D721Med (cell line): ENCODE results near the gene IFIT5.

ENCODE experiments used
- DNase-seq: peaks from one replicate; pipeline ENCODE4 v3.0.0; 2011; ENCODE audit warnings: low spot score; ENCODE audit not compliant: insufficient read length
- FAIRE-seq: peaks from 2 replicates; lab custom pipeline; 2011; peaks lifted over from hg19 to GRCh38; lab: Jason Lieb, UNC
- TF ChIP-seq, protein P1 (sequence below): IDR thresholded peaks from 2 replicates; pipeline ENCODE4 v1.5.1; 2012; ENCODE audit warnings: mild to moderate bottlenecking, control low read depth; ENCODE audit not compliant: insufficient read depth; ENCODE audit errors: missing control alignments

IFIT5 gene

DNA sequence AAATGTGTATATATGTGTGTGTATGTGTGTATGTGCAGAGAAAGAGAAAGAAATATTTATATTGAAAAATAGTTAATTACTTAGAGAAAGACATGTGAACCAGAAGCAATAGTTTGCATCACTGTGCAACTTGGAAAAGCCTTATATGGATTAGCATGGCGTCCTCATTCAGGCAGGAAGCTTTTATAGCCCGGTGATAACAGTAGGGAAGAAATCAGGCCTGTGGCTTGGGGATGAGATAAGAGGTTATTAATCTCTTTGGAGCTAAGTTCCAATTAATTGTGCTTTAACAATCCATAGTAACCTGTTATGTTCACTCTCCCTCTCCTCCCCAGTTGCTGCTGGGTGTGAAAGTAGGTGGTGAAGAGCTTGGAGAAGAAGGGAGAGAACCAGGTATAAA lies 36.5 kb downstream of the IFIT5 start:
- TF ChIP-seq, protein P1, sequence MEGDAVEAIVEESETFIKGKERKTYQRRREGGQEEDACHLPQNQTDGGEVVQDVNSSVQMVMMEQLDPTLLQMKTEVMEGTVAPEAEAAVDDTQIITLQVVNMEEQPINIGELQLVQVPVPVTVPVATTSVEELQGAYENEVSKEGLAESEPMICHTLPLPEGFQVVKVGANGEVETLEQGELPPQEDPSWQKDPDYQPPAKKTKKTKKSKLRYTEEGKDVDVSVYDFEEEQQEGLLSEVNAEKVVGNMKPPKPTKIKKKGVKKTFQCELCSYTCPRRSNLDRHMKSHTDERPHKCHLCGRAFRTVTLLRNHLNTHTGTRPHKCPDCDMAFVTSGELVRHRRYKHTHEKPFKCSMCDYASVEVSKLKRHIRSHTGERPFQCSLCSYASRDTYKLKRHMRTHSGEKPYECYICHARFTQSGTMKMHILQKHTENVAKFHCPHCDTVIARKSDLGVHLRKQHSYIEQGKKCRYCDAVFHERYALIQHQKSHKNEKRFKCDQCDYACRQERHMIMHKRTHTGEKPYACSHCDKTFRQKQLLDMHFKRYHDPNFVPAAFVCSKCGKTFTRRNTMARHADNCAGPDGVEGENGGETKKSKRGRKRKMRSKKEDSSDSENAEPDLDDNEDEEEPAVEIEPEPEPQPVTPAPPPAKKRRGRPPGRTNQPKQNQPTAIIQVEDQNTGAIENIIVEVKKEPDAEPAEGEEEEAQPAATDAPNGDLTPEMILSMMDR = no peak
- DNase-seq = no peak
- no peak for FAIRE-seq

DNA sequence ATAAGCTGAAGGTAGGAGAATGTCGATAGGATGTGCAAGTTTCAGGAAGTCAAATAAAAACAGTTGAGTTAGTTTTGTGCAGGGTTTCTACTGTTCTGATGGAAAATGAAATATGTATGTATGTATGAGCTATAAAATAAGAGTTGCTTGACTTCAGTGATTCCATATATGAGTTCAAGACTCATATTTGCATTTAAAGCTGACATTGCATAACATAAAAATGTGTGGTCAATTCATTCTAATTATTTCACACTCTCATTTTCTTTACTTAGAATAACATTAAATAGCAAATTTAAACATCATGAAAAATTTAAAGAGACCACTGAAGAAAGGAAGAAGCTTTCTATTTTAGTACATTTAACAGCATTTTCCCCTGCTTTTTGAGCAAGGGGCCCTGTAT lies 37.8 kb downstream of the IFIT5 start:
- TF ChIP-seq, protein P1 = no peak
- DNase-seq = no peak
- no peak for FAIRE-seq

DNA sequence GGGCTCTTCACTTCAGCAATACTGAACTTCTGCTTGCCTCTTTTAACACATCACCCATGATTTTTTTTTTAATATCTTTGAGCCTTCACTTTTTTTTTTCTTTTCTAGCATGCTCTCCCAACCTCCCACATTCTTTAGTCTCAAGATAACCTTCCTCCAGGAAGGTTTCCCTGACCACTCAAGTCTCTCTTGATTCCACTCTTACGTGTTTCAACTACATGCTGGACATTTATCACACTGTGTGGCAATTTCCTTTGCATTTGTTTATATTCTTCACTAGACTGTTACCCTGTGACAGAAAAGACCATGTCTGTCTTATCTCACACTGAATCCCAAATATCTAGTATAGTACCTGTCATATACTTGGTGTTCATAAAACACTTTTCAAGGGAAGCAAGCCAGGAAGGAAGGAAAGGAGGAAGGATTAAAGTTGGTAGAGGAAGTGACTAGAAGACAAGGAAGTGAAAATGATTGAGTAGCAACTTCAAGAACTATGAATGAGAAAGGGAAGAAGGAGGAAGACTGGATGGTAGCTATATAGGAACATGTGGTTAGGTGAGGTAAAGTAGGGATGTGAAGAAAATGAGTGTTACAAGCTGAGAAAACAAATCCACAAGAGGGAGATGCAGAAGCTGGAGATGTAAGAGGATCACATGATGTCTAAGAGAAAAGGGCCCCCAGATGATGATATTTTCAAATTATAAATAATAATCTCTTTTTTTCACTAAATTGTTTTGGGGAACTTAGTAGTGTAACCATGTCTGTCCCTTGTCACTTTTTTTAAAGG lies 40.4 kb downstream of the IFIT5 start:
- DNase-seq (no peak), FAIRE-seq (no peak)
- TF ChIP-seq, protein P1 = no peak

DNA sequence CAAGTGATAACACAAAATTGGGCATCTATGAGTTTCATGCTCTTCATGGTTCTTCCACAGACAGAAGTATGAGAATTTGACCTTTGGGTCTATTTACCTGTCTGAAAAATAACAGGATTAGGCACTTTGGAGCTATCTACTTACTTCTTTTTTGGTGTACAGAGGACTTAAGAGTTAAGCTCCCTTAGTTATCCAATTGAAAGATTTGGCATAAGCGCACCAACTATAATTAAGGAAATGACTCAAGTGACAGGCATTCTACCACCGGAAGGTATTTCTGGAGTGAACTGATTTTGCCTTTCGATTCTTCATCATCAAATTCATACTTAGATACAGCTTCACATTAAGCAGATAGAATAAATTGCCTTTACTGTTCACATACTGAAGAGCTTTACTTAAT lies 43.9 kb downstream of the IFIT5 start:
- TF ChIP-seq, protein P1 = no peak
- DNase-seq = no peak
- FAIRE-seq = no peak

DNA sequence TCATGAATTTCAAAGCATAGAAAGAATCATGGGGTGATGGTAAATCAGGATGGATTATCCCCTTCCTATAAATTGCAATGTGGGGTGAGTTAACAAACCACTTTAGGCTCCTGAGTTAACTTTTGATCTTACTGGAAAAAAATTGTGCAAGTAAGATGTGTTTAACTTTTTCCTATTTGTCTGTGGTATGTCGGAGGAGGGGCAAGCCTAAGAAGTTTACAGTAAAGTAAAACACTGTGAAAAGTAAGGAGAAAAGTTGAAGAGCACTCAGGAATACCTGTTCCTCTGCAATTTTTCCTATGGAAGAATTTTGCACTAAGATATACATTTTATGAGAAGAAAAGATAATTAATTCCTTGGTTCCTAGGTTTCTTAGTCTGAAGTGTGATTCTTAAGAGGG lies 44.4 kb downstream of the IFIT5 start:
- TF ChIP-seq, protein P1 = no peak
- no peak for FAIRE-seq
- no peak for DNase-seq

DNA sequence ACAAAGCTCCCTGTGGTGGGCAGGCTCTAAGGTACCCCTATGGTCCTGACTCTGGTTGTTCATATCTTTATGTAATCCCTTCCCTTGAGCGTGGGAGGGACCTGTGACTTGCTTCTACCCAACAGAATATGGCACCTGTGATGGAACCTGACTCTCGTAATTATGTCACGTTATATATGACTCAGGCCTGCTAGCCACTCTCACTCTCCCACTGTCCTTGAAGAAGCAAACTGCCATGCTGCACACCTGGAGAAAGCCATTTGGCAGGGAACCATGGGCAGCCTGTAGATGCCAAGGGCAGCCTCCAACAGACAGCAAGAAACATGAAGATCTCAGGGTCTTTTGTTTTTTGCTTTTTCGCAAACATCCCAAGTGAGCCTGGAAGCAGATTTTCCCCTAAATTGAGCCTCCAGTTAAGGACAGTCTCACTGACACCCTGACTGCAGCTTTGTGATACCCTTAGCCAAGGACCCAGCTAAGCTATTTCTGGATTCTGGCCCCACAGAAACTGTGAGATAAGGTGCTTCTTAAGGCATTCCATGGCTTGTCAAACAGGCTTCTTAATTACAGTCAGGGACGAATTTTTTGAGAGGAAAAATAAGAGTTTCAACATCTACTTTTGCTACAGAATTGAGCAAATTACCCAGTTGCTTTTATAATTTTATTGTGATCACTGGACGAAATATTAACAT lies 49.6 kb downstream of the IFIT5 start:
- TF ChIP-seq, protein P1 = no peak
- no peak for FAIRE-seq
- no peak for DNase-seq

DNA sequence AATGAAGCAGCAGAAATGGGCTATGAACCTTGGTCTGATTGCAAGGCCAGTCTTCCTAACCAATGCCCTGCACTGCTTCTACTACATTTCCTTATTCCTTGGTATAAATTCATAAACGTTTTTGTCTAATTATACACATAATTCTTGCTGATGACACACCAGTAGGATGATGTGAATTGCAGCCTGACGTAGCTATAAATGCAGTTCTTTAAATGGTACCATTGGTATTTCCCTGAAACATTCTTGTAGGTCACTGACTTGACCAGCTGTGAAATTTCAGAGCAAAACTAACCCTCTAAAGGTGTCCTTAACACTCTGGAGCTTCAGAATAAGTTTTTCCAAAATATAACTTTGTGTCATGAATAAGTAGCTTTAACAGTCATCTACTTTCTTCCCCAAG lies 50.8 kb downstream of the IFIT5 start:
- TF ChIP-seq, protein P1 = no peak
- no peak for FAIRE-seq
- no peak for DNase-seq
